ENCODE results near the gene MYO18A.
"Not testable (repeated sequence)": the region's sequence is repeated elsewhere in the genome, so short reads cannot be mapped to it uniquely, and the experiment has no call there.

MYO18A gene

GRCh38 chr17:29178750-29179231 lies 1.4 kb downstream of the MYO18A start:
- FAIRE-seq (no peak), DNase-seq (ENCODE audit: insufficient read length, low spot score) (no peak)
- TF ChIP-seq POLR2A (IDR thresholded peaks at IDR 0.05; ENCODE audit: low read depth, low read length), result no peak

- no peak for DNase-seq (ENCODE audit: insufficient read length, low spot score)
- no peak for FAIRE-seq
- TF ChIP-seq POLR2A (IDR thresholded peaks at IDR 0.05; ENCODE audit: low read depth, low read length), result no peak
These were observed 2.1 kb downstream of the MYO18A start for GRCh38 chr17:29177871-29178749.

GRCh38 chr17:29177541-29177870 lies 2.7 kb downstream of the MYO18A start:
- no peak for TF ChIP-seq POLR2A (IDR thresholded peaks at IDR 0.05; ENCODE audit: low read depth, low read length)
- DNase-seq (ENCODE audit: insufficient read length, low spot score) (no peak), FAIRE-seq (no peak)

- peak; percentile 80 for DNase-seq (ENCODE audit: insufficient read length, low spot score)
- no peak for TF ChIP-seq POLR2A (IDR thresholded peaks at IDR 0.05; ENCODE audit: low read depth, low read length)
- FAIRE-seq, result no peak
These were observed 3.4 kb downstream of the MYO18A start for GRCh38 chr17:29176558-29177351.

- TF ChIP-seq POLR2A (IDR thresholded peaks at IDR 0.05; ENCODE audit: low read depth, low read length), result no peak
- DNase-seq (ENCODE audit: insufficient read length, low spot score) (no peak), FAIRE-seq (no peak)
These were observed 4.8 kb downstream of the MYO18A start for GRCh38 chr17:29175349-29175748.

- FAIRE-seq, result no peak
- TF ChIP-seq POLR2A (IDR thresholded peaks at IDR 0.05; ENCODE audit: low read depth, low read length), result no peak
- no peak for DNase-seq (ENCODE audit: insufficient read length, low spot score)
These were observed 7.6 kb downstream of the MYO18A start for GRCh38 chr17:29172589-29172988.

GRCh38 chr17:29170682-29171081 lies 9.5 kb downstream of the MYO18A start:
- FAIRE-seq (no peak), DNase-seq (ENCODE audit: insufficient read length, low spot score) (no peak)
- no peak for TF ChIP-seq POLR2A (IDR thresholded peaks at IDR 0.05; ENCODE audit: low read depth, low read length)

GRCh38 chr17:29169806-29170591 lies 10.2 kb downstream of the MYO18A start:
- TF ChIP-seq POLR2A (IDR thresholded peaks at IDR 0.05; ENCODE audit: low read depth, low read length), result no peak
- FAIRE-seq, result no peak

GRCh38 chr17:29168759-29169126 lies 11.5 kb downstream of the MYO18A start:
- not testable (repeated sequence) for FAIRE-seq; DNase-seq (ENCODE audit: insufficient read length, low spot score)

More at GRCh38 chr17:29169806-29170591, 10.2 kb downstream of the MYO18A start:
- no peak for DNase-seq (ENCODE audit: insufficient read length, low spot score)

- no peak for TF ChIP-seq POLR2A (IDR thresholded peaks at IDR 0.05; ENCODE audit: low read depth, low read length)
- DNase-seq (ENCODE audit: insufficient read length, low spot score) (no peak), FAIRE-seq (no peak)
These were observed 12.0 kb downstream of the MYO18A start for GRCh38 chr17:29168079-29168758.

GRCh38 chr17:29167393-29168078 lies 12.7 kb downstream of the MYO18A start:
- no peak for FAIRE-seq

GRCh38 chr17:29166507-29166887 lies 13.7 kb downstream of the MYO18A start:
- TF ChIP-seq POLR2A (IDR thresholded peaks at IDR 0.05; ENCODE audit: low read depth, low read length), result no peak
- DNase-seq (ENCODE audit: insufficient read length, low spot score) (no peak), FAIRE-seq (no peak)

More at GRCh38 chr17:29167393-29168078, 12.7 kb downstream of the MYO18A start:
- TF ChIP-seq POLR2A (IDR thresholded peaks at IDR 0.05; ENCODE audit: low read depth, low read length), result no peak
- no peak for DNase-seq (ENCODE audit: insufficient read length, low spot score)

All from H54 (cell line).